Ecto neural progenitor cell (in vitro differentiated cells): ENCODE data around the gene ITGA3.

ENCODE experiments used
- DNase-seq: peaks from one replicate; pipeline ENCODE4 v3.0.0-alpha.2; 2018; ENCODE audit warnings: low spot score

The ITGA3 gene

GRCh38 chr17:50129728-50130558, 74.0 kb downstream of the ITGA3 start, which contains the start of gene SAMD14:
Gene SAMD14 (minus strand): TSS chr17:50130160. CDS start chr17:50124959, 5,201 bp downstream.
- DNase-seq: peak; percentile 86

DNA sequence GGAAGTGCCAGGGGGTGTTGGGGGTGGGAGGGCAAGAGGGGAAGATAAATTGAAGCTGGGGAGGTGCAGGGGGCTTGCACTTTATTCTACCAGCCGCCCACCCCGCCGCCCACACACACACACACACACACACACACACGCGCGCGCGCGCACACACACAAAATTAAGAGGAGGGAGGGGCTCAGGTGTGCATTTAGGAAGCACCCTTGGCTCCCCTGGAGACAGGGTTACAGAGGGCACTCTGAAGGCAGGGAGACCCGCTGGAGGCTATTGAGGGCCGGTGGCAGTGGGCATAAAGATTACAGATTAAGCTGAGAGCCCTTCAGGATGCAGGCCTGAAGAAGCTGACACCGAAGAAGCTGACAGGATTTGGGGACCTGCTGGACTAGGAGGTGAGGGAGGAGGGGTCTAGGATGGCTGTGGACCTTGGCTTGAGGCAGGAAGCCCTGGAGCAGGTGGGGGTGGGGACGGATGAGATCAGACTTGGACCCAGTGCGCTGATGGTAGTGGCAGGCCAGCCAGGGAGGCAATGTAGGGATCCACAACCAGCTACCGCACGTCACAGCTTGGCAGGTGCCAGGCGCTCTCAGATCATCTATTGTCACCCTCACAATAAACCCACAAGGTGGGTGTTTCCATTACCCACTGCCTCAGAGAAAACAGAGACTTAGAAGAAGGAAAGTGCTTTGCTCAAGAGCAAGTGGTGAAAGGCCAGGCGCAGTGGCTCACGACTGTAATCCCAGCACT, 74.8 kb downstream of the ITGA3 start:
- no peak for DNase-seq

DNA sequence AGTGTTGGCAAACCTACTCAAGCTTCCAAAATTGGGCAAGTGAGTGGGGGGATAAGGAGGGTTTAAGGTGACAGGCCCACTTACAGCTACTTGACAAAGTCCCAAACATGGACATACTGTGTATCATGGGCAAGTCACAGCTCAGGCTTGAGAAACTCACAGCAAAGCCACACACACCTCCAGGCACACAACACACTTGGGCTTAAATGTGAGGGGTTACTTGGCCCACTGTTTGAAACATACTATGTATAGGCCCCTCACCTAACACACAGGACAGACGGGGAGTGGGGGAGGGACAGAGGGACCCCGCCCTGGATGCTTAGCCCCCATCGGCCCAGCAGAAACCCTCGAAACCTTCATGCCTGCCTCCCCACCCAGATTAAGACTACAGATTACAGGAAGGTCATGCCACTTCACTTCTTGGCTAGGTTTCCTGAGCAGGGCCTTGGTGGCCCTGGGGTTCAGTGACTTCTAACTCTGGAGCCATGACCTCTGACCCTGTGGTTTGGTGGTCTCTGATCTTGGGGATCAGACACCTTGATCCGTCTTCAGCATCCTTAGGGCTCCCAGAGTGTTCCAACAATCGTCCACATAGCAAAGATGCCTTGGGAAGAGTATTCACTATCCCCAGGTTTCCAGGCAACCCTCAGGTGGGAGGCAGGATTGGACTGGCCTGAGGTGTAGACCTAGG, 76.3 kb downstream of the ITGA3 start:
- DNase-seq: no peak

DNA sequence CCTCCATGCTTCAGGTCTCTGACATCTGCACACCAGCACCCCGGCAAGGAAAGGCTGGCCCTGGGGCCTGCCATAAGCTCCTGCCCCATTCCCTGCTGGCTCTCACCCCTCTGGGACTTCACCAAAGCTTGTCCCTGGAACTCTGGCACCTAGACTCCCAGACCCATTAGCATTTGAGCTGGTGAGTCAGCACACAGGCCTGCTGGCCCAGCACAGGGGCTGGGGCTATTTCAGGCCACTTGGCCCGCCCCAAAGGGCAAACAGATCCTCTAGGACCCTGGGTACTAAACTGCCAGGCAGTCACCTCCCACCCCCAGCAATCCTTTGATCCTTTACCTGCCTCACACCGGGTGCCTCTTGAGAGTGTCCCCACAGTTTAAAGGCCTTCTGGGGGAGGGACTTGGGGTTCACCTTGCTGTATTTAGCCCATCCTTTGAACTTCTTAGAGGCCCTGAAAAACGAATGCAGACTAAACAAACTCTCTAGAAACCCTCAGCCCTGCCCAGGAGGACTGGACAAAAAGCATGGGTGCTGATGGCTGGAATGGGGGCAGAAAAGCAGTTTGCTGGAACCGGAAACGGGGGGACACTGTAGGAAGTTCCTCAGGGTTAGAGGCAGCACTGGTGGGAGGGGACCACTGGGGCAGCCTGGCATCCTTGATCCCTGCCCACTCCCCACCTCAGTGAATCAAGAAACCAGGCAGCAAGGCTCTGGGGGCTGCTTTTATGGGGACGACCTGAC, 77.3 kb downstream of the ITGA3 start:
- DNase-seq: no peak

- DNase-seq: no peak
These were observed 77.8 kb downstream of the ITGA3 start for GRCh38 chr17:50133769-50134099.

DNA sequence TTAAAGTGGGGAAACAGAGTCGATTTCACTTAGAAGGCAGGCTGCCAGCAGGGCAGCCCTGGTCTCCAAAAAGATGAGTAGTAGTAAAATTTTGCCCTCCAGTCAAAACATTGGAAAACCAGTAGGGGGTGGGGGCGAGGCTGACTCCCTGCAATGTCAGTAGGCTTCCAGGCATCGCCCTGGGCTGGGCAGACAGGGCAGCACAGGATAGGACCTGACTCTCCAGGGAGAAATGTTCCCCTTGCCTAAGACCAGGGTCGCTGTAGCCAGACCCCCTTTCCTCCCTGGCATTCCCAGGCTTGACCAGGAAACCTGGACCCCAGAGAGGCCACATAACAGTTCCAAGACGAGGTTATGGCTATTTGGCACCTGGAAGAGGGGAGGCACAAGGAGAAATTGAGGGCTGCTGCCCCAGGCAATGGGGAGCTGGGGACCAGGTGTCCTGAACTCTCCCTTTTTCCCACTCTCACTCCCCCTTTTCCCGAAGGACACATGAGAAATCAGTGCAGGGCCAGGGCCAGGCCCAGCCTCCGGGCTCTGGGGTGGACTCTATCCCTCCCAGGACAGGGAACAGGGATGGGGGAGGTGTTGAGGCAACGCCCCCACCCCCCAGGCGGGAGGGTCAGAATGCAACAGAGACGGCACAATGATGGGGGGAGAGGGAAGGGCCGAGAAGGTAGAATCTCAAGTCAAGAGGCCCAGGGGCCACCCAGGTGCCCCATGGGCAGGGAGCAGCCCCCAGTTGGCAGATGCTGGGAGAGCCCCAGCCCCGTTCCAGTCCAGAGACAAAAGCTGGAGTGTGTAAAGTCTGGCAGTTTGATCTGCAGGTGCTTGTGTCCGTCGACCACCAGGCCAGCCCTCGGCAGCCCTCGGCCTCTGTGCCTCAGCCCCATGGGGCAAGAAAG, 78.5 kb downstream of the ITGA3 start:
- DNase-seq: no peak

GRCh38 chr17:50135316-50136095, 79.6 kb downstream of the ITGA3 start:
- DNase-seq: no peak

- no peak for DNase-seq
These were observed 80.3 kb downstream of the ITGA3 start for GRCh38 chr17:50136096-50136687.

- no peak for DNase-seq
These were observed 81.1 kb downstream of the ITGA3 start for GRCh38 chr17:50137042-50137441.

- no peak for DNase-seq
These were observed 83.4 kb downstream of the ITGA3 start for GRCh38 chr17:50139185-50139783.
